GM23338 (cell line): ENCODE data around the gene TMEM132D.

Source experiments
- CREB1 ChIP-seq: fragments of 250-450 bp; sonication (Bioruptor Pico); IDR thresholded peaks from 2 replicates; pipeline ENCODE4 v1.5.0; 2020; ENCODE audit warnings: low read depth, mild to moderate bottlenecking, moderate library complexity
- CTCF ChIP-seq, 2 experiments: fragments of 200-600 bp in 1 of 2; sonication (generic) in 1 of 2; conservative IDR thresholded peaks; 2 replicates each; pipeline versions ENCODE4 v1.5.1 to v1.6.1; 2016 to 2017; ENCODE audit warnings: antibody characterized with exemption in 2 of 2, low read depth in 2 of 2, mild to moderate bottlenecking in 2 of 2, moderate library complexity in 1 of 2
- ETS1 ChIP-seq: IDR thresholded peaks from 2 replicates; pipeline ENCODE4 v1.6.1; 2016; ENCODE audit warnings: antibody characterized with exemption
- EZH2 ChIP-seq: fragments of 200-600 bp; sonication (generic); IDR thresholded peaks from one replicate; pipeline ENCODE4 v1.8.0; 2017; ENCODE audit warnings: antibody characterized with exemption, mild to moderate bottlenecking, low read depth; ENCODE audit not compliant: unreplicated experiment
- EZH2phosphoT487 ChIP-seq: fragments of 200-600 bp; sonication (generic); IDR thresholded peaks from one replicate; pipeline ENCODE4 v1.8.1; 2018; ENCODE audit warnings: antibody characterized with exemption; ENCODE audit not compliant: unreplicated experiment
- JUNB ChIP-seq: IDR thresholded peaks from one replicate; pipeline ENCODE4 v1.6.1; 2016; ENCODE audit warnings: antibody characterized with exemption; ENCODE audit not compliant: unreplicated experiment
- POLR2AphosphoS5 ChIP-seq: IDR thresholded peaks from 2 replicates; pipeline ENCODE4 v1.6.1; 2016; ENCODE audit warnings: antibody characterized with exemption, low read depth
- STAT1 ChIP-seq: IDR thresholded peaks from one replicate; pipeline ENCODE4 v1.6.1; 2016; ENCODE audit warnings: antibody characterized with exemption; ENCODE audit not compliant: unreplicated experiment
- ZNF114 ChIP-seq: fragments of 250-450 bp; sonication (Bioruptor Pico); IDR thresholded peaks from 2 replicates; pipeline ENCODE4 v1.5.0; 2020; ENCODE audit warnings: mild to moderate bottlenecking, moderate library complexity
- ZNF462 ChIP-seq: fragments of 250-450 bp; sonication (Bioruptor Pico); IDR thresholded peaks from 2 replicates; pipeline ENCODE4 v1.5.0; 2020; ENCODE audit warnings: mild to moderate bottlenecking, moderate library complexity
- TF ChIP-seq, protein P1 (sequence below): IDR thresholded peaks from one replicate; pipeline ENCODE4 v1.6.1; 2018; ENCODE audit warnings: antibody characterized with exemption; ENCODE audit not compliant: unreplicated experiment

DNA sequence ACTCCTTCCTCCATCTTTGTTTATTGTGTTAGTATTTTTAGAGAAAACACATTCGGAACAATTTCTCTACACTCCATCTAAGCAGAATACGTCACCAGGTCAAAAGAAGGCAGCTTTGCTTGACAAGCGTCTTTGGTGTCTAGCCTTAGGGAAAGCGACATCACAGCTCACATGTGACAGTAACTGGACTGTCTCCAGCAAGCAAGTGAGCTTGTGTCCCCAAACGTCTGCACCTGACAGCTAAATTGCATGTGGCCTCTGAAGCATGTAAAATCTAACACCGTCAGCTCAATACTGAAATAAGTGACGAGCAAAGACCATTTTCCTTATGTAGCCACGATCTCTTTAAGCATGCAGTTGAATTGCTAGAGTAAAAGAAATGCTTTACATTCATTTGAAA lies 540.8 kb downstream of the TMEM132D start:
- TF ChIP-seq CTCF (conservative IDR thresholded peaks at IDR 0.05; ENCODE audit: low read depth in 2 of 2), result no peak
- no peak for TF ChIP-seq JUNB
- TF ChIP-seq POLR2AphosphoS5, result no peak
- TF ChIP-seq, protein P1, sequence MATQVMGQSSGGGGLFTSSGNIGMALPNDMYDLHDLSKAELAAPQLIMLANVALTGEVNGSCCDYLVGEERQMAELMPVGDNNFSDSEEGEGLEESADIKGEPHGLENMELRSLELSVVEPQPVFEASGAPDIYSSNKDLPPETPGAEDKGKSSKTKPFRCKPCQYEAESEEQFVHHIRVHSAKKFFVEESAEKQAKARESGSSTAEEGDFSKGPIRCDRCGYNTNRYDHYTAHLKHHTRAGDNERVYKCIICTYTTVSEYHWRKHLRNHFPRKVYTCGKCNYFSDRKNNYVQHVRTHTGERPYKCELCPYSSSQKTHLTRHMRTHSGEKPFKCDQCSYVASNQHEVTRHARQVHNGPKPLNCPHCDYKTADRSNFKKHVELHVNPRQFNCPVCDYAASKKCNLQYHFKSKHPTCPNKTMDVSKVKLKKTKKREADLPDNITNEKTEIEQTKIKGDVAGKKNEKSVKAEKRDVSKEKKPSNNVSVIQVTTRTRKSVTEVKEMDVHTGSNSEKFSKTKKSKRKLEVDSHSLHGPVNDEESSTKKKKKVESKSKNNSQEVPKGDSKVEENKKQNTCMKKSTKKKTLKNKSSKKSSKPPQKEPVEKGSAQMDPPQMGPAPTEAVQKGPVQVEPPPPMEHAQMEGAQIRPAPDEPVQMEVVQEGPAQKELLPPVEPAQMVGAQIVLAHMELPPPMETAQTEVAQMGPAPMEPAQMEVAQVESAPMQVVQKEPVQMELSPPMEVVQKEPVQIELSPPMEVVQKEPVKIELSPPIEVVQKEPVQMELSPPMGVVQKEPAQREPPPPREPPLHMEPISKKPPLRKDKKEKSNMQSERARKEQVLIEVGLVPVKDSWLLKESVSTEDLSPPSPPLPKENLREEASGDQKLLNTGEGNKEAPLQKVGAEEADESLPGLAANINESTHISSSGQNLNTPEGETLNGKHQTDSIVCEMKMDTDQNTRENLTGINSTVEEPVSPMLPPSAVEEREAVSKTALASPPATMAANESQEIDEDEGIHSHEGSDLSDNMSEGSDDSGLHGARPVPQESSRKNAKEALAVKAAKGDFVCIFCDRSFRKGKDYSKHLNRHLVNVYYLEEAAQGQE, result no peak
- no peak for TF ChIP-seq CREB1 (CRISPR knock-in tag)
- TF ChIP-seq EZH2, result no peak
- TF ChIP-seq EZH2phosphoT487, result no peak
- TF ChIP-seq STAT1, result no peak
- no peak for TF ChIP-seq ETS1
- TF ChIP-seq ZNF114 (CRISPR knock-in tag), result no peak
- no peak for TF ChIP-seq ZNF462 (CRISPR knock-in tag)
